ENCODE measurements around the gene PRKCE.

The PRKCE gene

DNA sequence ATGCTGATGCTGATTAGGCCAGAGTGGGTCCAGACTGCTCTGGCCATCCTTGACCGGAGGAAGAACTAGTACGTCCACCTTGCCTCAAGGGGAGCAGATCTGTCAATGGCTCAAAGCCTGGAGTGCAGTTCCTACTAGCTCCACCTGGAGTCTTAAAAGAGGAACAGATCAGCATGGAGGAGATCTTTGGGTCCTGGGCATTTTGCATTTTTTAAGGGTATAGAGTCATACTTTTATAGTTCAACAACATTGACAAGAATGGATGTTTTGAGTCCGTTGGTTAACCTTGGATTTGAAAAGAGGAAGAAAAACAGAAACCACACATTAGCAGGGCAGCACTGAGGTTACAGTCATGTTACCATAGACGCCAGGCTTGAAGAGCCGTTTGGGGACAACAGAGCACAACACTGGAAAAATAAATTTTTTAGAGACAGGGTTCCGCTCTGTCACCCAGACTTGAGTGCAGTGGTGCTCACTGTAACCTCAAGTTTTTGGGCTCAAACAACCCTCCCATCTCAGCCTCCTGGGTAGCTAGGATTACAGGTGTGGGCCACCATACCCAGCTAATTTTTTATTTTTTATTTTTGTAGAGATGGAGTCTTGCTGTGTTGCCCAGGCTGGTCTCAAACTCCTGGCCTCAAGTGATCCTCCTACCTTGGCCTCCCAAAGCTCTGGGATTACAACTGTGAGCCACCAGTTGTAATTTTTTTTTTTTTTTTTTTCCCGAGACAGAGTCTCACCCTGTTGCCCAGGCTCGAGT is 78.5 kb downstream of the PRKCE start:
- no peak for DNase-seq

GRCh38 chr2:45731141-45731540 is 79.7 kb downstream of the PRKCE start:
- no peak for DNase-seq

GRCh38 chr2:45732436-45732835 is 81.0 kb downstream of the PRKCE start:
- DNase-seq = no peak

DNA sequence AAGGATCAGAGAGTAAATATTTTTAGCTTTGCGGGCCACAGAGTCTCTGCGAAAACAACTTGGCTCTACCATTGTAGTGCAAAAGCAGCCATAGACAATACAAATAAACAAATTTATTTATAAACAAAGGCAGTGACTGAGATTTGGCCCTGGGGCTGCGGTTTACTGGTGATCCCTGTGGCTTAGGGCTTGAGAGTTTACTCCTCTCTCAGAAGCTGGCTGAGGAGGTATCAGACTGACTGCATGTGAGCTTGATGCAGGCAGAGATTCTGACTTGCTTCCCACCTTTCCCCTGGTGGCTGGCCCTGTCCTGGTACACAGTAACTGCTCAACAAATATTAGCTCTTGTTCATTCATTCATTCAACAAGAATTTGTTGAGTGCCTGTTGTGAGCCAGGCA is 81.5 kb downstream of the PRKCE start:
- no peak for DNase-seq

DNA sequence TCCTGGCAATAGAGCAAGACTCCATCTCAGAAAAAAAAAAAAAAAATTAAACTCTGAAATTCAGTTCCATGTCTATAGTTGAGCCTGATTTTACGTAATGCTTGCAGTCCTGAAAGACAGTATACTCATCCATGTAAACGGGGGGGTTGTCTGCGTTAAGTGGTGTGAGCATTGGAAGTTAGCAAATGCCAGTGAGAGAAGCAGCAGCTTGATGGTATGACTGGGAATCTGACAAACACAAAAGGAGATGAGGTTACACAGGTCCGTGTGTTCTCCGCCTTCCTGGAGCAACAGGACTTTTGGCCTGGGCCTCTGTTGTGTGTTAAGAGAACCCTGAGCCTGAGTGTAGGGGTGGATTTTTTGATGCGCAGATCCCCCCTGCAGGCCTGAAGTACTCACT is 82.9 kb downstream of the PRKCE start:
- no peak for DNase-seq

GRCh38 chr2:45734952-45735351 is 83.5 kb downstream of the PRKCE start:
- DNase-seq = no peak

GRCh38 chr2:45736757-45737704 is 85.6 kb downstream of the PRKCE start:
- no peak for DNase-seq

GRCh38 chr2:45739796-45740485 is 88.5 kb downstream of the PRKCE start:
- DNase-seq = no peak

- no peak for DNase-seq
Measured at GRCh38 chr2:45741161-45741850, 89.8 kb downstream of the PRKCE start.

DNA sequence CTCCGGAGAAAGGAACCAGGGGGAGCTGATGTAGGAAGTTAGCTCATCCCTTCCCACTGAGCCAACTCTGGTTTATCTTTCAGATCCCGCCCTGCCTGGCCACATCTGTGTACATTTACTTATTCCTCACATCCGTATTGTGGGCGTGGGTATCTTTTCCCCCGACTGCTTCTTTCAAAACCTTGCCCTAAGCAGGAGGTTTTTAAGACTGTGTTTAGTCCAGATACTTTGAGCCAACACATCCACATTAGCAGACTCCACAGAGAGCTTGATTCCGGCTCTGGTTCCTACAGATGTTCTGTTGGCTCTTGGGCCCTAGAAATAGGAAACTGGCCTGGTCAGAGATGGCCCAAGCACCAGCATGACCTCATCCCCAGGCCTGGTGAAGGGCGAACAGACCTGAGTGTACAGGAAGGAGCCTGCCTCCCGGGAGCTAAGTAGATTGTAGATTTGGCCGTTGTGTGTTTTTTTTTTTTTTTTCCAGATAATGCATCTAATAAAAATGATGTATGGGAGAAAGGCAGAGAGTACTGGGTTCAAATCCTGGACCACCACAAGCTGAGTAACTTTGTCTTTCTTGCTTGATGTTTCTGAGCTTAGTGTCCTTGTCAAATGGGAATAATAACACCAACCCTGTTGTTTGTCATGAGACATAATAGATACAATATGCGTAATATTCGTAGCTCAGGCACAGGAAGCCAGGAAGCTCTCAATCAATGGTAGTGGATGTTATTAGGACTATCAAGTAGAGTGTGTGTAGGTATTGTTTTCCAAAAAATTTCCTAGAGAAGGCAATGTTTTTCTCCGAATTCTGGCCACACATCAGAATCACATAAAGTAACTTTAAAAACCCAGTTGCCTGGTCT is 92.3 kb downstream of the PRKCE start:
- DNase-seq = no peak

GRCh38 chr2:45745231-45745630 is 93.8 kb downstream of the PRKCE start:
- no peak for DNase-seq

GRCh38 chr2:45746888-45747287 is 95.4 kb downstream of the PRKCE start:
- no peak for DNase-seq

DNA sequence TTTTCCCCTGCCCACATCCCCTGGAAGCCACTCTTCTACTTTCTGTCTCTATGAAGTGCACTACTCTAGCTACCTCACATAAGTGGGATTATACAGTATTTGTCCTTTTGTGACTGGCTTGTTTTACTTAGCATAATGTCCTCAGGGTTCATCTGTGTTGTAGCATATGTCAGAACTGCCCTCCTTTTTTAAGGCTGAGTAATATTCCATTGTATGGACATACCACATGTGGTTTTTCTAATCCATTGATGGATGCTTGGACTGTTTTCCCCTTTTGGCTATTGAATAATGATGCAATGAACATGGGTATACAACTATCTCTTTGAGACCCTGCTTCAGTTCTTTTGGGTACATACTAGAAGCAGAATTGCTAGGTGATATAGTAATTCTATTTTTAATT is 95.9 kb downstream of the PRKCE start:
- DNase-seq = no peak

DNA sequence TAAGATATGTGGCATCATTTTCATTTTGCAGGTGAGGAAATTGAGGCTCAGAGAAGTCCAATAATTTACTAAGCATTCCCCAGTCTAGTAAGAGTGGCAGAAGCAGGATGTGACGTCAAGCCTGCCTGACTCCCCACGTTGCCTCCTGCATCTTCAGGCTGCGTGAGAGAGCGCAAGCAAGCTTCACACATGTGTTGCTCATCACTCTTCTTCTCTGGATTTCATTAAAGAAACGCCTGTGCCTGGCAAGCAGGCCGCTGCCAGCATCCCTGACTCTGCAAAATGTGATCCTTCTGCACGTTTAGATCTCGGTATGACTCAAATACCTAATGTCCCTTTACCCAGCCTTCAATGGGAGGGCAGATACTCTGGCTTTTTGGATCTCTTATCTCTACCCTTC is 96.8 kb downstream of the PRKCE start:
- DNase-seq = no peak

DNA sequence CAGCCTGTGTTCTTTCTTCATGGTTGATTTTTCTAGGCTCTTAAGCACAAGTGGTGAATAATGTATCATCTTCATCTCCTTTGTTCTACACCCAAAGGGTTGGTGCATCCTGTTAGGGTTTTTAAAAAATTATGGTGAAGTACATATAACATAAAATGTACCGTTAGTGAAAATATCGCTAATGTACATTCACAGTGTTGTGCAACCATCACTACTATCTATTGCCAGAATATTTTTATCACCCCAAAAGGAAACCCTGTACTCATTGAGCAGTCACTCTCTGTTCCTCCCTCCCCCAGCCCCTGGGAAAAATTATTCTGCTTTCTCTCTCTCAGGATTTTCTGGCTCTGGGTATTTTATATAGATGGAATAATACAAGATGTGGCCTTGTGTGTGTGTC is 98.5 kb downstream of the PRKCE start:
- no peak for DNase-seq

GRCh38 chr2:45750484-45750883 is 99.0 kb downstream of the PRKCE start:
- DNase-seq = no peak

DNA sequence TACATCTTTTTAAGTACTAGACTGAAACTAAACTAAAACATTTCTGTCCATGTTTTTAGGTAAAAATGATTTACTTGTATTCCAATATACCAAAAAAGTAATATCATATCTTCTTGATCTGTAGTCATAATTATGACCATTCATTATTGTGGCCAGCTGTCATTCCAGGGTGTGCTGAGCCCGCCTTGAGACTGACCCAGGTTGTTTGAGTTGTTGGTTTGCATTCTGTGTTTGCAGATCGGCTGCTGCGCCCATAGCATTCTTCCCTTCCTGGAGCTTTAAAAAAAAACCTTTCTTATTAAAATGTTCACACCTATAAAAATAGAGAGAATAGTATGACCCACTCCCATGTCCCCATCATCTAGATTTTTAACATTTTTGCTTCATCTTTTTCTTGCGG is 101.9 kb downstream of the PRKCE start:
- no peak for DNase-seq

GRCh38 chr2:45754131-45755010 is 102.9 kb downstream of the PRKCE start:
- no peak for DNase-seq

GRCh38 chr2:45755585-45756335 is 104.3 kb downstream of the PRKCE start:
- no peak for DNase-seq

DNA sequence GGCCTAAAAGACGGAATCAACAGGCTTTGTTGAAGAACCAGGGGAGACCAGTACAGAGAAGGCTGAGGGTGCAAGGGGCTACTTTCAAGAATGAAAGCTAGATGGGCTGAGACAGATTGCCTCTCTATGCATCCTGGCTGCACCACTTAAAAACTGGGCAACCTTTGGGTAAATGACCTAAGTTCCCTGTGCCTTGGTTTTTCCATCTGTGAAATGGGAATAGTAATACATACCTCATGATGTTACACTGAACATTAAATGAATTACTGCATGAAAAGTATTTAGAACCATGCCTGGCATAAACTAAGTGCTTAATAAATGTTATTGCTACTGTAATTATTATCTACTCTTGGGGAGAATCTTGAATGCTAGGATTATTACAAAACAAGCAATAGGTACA is 106.5 kb downstream of the PRKCE start:
- no peak for DNase-seq
